GM12878 (cell line): ENCODE data around the gene CNOT3. TPM values are rescaled to one million over a fixed set of nuclear protein-coding genes. Genes with fewer than 3 reads are reported as not detected.

ENCODE experiments used
- ETV6 ChIP-seq, 2 experiments: fragments of 450-650 bp in 1 of 2; IDR thresholded peaks in 1 of 2; conservative IDR thresholded peaks in 1 of 2; 2 replicates each; pipeline ENCODE4 v1.6.1; 2014; ENCODE audit warnings: antibody characterized with exemption in 1 of 2, borderline replicate concordance in 1 of 2, low read depth in 1 of 2, mild to moderate bottlenecking in 1 of 2, moderate library complexity in 1 of 2
- FOXK2 ChIP-seq: fragments of 450-650 bp; IDR thresholded peaks from 2 replicates; pipeline ENCODE4 v1.6.1; 2017; ENCODE audit warnings: mild to moderate bottlenecking, moderate library complexity
- MTA3 ChIP-seq: IDR thresholded peaks from 2 replicates; pipeline ENCODE4 v1.6.1; 2012; ENCODE audit warnings: low read length, inconsistent platforms, borderline replicate concordance
- NFYB ChIP-seq: IDR thresholded peaks from 2 replicates; pipeline ENCODE4 v1.6.1; 2011; ENCODE audit warnings: low read depth, mild to moderate bottlenecking, low read length, improper control_type of control experiment, moderate library complexity; ENCODE audit not compliant: insufficient read depth
- RFX5 ChIP-seq: IDR thresholded peaks from 2 replicates; pipeline ENCODE4 v1.6.1; 2011; ENCODE audit warnings: low read depth, low read length, improper control_type of control experiment
- SMC3 ChIP-seq: IDR thresholded peaks from 2 replicates; pipeline ENCODE4 v1.6.1; 2011; ENCODE audit warnings: low read length, improper control_type of control experiment, borderline replicate concordance
- polyA plus RNA-seq, 11 experiments: library from polyadenylated mRNA; depleted of rRNA in 4 of 11; unstranded in 6 of 11; stranded (reverse) in 5 of 11; fragments of >200 nt; fragmentation: Nextera tagmentation in 4 of 11; fragmentation: Illumina TruSeq in 1 of 11; extraction: Ambion mirVana in 4 of 11; extraction: Trizol in 1 of 11; gene quantifications; 1 replicate in 1 of 11; 2 replicates in 10 of 11; pipeline versions ENCODE4 v1.2.1 to v1.2.3, GENCODE V29; 2011 to 2016; ENCODE audit warnings: inconsistent platforms in 2 of 11, missing spikeins in 2 of 11, low read depth in 1 of 11
- total RNA-seq, 4 experiments: library from RNA; depleted of rRNA in 3 of 4; stranded (reverse); fragments of >200 nt in 3 of 4; fragmentation: Illumina TruSeq in 1 of 4; extraction: Trizol in 1 of 4; gene quantifications; 2 replicates each; pipeline versions ENCODE4 v1.2.1 to v1.2.3, GENCODE V29; 2013 to 2021
- TF ChIP-seq, protein P1 (sequence below): IDR thresholded peaks from 2 replicates; pipeline ENCODE4 v1.6.1; 2012; ENCODE audit warnings: improper control_type of control experiment, low read depth, low read length; ENCODE audit not compliant: insufficient replicate concordance
- TF ChIP-seq, protein P2 (sequence below): fragments of 450-650 bp; IDR thresholded peaks from 2 replicates; pipeline ENCODE4 v1.6.1; 2014; ENCODE audit warnings: mild to moderate bottlenecking

The CNOT3 gene
- total and polyA plus RNA-seq, 10 of the 15 experiments (the other 5 are each of a cell fraction or from before 2014, with no cell fraction given), result 0.14 to 45.1 (median 14.0) TPM

DNA sequence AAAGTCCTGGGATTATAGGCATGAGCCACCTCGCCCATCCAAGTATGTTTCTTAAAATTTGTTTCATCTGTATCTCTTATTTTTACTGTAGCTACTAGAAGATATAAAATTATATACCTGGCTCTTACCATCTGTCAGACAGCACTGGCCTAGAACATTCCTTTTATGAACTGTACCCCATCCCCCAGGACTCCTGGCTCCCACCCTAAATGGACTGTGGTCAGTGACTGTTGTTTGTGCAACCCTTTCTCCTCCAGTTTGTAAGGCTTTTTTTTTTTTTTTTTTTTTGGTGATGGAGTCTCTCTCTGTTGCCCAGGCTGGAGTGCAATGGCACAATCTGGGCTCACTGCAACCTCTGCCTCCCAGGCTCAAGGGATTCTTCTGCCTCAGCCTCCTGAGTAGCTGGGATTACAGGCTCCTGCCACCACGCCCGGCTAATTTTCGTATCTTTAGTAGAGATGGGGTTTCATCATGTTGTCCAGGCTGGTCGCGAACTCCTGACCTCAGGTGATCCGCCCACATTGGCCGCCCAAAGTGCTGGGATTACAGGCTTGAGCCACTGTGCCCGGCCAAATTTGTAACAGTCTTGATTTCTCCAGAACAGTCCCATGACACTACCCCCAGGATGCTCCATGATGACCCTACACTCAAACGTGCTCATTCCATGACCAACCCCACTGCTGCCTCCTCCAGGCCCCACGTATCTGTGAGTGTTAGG, 32.4 kb upstream of the CNOT3 start (continued):
- TF ChIP-seq, protein P1, sequence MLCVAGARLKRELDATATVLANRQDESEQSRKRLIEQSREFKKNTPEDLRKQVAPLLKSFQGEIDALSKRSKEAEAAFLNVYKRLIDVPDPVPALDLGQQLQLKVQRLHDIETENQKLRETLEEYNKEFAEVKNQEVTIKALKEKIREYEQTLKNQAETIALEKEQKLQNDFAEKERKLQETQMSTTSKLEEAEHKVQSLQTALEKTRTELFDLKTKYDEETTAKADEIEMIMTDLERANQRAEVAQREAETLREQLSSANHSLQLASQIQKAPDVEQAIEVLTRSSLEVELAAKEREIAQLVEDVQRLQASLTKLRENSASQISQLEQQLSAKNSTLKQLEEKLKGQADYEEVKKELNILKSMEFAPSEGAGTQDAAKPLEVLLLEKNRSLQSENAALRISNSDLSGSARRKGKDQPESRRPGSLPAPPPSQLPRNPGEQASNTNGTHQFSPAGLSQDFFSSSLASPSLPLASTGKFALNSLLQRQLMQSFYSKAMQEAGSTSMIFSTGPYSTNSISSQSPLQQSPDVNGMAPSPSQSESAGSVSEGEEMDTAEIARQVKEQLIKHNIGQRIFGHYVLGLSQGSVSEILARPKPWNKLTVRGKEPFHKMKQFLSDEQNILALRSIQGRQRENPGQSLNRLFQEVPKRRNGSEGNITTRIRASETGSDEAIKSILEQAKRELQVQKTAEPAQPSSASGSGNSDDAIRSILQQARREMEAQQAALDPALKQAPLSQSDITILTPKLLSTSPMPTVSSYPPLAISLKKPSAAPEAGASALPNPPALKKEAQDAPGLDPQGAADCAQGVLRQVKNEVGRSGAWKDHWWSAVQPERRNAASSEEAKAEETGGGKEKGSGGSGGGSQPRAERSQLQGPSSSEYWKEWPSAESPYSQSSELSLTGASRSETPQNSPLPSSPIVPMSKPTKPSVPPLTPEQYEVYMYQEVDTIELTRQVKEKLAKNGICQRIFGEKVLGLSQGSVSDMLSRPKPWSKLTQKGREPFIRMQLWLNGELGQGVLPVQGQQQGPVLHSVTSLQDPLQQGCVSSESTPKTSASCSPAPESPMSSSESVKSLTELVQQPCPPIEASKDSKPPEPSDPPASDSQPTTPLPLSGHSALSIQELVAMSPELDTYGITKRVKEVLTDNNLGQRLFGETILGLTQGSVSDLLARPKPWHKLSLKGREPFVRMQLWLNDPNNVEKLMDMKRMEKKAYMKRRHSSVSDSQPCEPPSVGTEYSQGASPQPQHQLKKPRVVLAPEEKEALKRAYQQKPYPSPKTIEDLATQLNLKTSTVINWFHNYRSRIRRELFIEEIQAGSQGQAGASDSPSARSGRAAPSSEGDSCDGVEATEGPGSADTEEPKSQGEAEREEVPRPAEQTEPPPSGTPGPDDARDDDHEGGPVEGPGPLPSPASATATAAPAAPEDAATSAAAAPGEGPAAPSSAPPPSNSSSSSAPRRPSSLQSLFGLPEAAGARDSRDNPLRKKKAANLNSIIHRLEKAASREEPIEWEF, result no peak
- TF ChIP-seq ETV6 (conservative IDR thresholded peaks at IDR 0.05 in 1 of 2, IDR thresholded peaks at IDR 0.05 in 1 of 2; ENCODE audit: borderline replicate concordance in 1 of 2, low read depth in 1 of 2), result no peak
- TF ChIP-seq RFX5, result no peak
- no peak for TF ChIP-seq FOXK2
- no peak for TF ChIP-seq NFYB
- TF ChIP-seq, protein P2, sequence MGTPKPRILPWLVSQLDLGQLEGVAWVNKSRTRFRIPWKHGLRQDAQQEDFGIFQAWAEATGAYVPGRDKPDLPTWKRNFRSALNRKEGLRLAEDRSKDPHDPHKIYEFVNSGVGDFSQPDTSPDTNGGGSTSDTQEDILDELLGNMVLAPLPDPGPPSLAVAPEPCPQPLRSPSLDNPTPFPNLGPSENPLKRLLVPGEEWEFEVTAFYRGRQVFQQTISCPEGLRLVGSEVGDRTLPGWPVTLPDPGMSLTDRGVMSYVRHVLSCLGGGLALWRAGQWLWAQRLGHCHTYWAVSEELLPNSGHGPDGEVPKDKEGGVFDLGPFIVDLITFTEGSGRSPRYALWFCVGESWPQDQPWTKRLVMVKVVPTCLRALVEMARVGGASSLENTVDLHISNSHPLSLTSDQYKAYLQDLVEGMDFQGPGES, result no peak
- no peak for TF ChIP-seq MTA3
- no peak for TF ChIP-seq SMC3
